Sigmoid colon (tissue), 4 donors: ENCODE results near the gene MAGED2.

Source experiments
- EP300 ChIP-seq, 4 donors: sonication (generic); formaldehyde crosslinking; IDR thresholded peaks; one replicate each; pipeline ENCODE4 v1.6.1; 2017; ENCODE audit warnings: antibody characterized with exemption in 4 of 4
- POLR2A ChIP-seq, 2 donors: fragments of 450-650 bp; IDR thresholded peaks; one replicate each; pipeline ENCODE4 v1.6.1; 2016; ENCODE audit warnings: antibody characterized with exemption in 2 of 2, mild to moderate bottlenecking in 2 of 2, moderate library complexity in 2 of 2
- TF ChIP-seq, protein P1 (sequence below), 4 experiments: fragments of 450-650 bp in 3 of 4; fragments of 200-600 bp in 1 of 4; IDR thresholded peaks; one replicate each; pipeline ENCODE4 v1.5.1; 2016 to 2019; ENCODE audit warnings: antibody characterized with exemption in 4 of 4, mild to moderate bottlenecking in 3 of 4, moderate library complexity in 2 of 4

DNA sequence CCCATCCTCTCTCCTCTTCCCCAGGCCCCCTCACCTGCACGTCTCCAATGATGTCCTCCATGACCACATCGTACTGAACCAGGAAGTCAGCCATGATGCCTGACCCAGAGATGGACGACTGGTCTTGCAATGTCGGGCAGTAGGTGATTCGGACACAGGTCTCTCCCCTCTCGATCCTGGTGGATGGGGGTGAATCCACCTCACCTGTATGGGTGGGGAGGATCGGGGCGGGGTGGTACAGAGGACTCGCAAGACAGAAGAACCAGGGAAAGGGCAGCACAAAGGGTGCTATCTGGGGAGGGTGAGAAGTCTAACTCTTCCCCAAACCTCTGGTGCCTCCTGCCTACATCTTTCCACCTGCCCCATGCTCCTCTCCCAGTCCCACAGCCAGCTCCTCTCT lies 19.1 kb upstream of the MAGED2 start:
- TF ChIP-seq, protein P1, sequence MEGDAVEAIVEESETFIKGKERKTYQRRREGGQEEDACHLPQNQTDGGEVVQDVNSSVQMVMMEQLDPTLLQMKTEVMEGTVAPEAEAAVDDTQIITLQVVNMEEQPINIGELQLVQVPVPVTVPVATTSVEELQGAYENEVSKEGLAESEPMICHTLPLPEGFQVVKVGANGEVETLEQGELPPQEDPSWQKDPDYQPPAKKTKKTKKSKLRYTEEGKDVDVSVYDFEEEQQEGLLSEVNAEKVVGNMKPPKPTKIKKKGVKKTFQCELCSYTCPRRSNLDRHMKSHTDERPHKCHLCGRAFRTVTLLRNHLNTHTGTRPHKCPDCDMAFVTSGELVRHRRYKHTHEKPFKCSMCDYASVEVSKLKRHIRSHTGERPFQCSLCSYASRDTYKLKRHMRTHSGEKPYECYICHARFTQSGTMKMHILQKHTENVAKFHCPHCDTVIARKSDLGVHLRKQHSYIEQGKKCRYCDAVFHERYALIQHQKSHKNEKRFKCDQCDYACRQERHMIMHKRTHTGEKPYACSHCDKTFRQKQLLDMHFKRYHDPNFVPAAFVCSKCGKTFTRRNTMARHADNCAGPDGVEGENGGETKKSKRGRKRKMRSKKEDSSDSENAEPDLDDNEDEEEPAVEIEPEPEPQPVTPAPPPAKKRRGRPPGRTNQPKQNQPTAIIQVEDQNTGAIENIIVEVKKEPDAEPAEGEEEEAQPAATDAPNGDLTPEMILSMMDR (IDR thresholded peaks at IDR 0.05): no peak
- TF ChIP-seq POLR2A (IDR thresholded peaks at IDR 0.05) (no peak), EP300 (IDR thresholded peaks at IDR 0.05) (no peak)
